ENCODE data around the gene ARHGDIB.

DNA sequence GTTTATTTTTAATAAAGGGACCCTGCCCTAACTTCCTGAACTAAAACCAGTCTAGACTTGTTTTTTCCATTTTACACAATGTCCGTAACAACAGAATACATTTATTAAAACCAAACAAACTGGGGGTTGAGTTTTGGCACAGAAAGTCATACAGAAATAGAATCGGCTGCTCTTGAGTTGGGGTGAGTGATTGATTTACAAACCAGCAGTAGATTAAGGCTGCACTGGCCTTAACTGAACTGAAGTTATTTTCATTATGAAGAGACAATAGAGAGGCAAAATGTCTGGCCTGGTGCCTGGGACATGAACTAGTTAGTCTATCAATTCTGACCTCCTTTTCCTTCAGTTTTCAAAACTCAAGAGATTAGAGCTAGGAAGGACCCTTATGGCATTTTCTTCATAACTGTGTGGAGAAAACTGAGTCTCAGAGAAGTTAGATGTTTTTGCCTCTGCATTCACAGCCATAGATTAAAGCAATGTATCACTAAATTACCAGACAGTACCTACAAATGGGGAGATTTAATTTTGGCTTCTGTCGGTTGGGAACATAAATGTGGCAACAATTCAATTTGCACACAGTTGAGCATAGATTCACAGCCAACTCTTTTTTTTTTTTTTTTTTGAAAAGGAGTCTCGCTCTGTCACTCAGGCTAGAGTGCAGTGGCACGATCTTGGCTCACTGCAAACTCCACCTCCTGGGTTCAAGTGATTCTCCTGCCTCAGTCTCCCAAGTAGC is 56.0 kb downstream of the ARHGDIB start:
- TF ChIP-seq, protein P1, sequence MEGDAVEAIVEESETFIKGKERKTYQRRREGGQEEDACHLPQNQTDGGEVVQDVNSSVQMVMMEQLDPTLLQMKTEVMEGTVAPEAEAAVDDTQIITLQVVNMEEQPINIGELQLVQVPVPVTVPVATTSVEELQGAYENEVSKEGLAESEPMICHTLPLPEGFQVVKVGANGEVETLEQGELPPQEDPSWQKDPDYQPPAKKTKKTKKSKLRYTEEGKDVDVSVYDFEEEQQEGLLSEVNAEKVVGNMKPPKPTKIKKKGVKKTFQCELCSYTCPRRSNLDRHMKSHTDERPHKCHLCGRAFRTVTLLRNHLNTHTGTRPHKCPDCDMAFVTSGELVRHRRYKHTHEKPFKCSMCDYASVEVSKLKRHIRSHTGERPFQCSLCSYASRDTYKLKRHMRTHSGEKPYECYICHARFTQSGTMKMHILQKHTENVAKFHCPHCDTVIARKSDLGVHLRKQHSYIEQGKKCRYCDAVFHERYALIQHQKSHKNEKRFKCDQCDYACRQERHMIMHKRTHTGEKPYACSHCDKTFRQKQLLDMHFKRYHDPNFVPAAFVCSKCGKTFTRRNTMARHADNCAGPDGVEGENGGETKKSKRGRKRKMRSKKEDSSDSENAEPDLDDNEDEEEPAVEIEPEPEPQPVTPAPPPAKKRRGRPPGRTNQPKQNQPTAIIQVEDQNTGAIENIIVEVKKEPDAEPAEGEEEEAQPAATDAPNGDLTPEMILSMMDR (conservative IDR thresholded peaks at IDR 0.05 in 1 of 2, IDR thresholded peaks at IDR 0.05 in 1 of 2; ENCODE audit: low read depth in 1 of 2, low read length in 2 of 2): no peak
- TF ChIP-seq EZH2 (IDR thresholded peaks at IDR 0.05; ENCODE audit: low read length, missing control alignments): no peak

Data from fibroblast of lung (primary cell).